GM18870 (cell line): ENCODE results near the gene KRT81.
A peak's percentile ranks its signal among the peaks of the same experiment; 100 is the strongest.

ENCODE experiments used
- ATAC-seq: cut with Tn5 transposase; IDR thresholded peaks from one replicate; pipeline ENCODE4 v1.9.1; 2021; ENCODE audit warnings: moderate library complexity; ENCODE audit not compliant: unreplicated experiment

The KRT81 gene

GRCh38 chr12:52291267-52291935 lies at the start of gene KRT81:
Gene KRT81, minus strand, starts transcription at chr12:52291534. Its CDS starts 69 bp downstream, at chr12:52291465.
- ATAC-seq = no peak

- no peak for ATAC-seq
These were observed 47.1 kb upstream of the KRT81 start for GRCh38 chr12:52338241-52338960.

- no peak for ATAC-seq
These were observed 45.7 kb upstream of the KRT81 start for GRCh38 chr12:52337054-52337453.

GRCh38 chr12:52336641-52337040 lies 45.3 kb upstream of the KRT81 start:
- ATAC-seq = no peak

GRCh38 chr12:52335598-52336262 lies 44.4 kb upstream of the KRT81 start:
- ATAC-seq = no peak

GRCh38 chr12:52334185-52334584 lies 42.9 kb upstream of the KRT81 start:
- no peak for ATAC-seq

- no peak for ATAC-seq
These were observed 42.0 kb upstream of the KRT81 start for GRCh38 chr12:52333321-52333720.

GRCh38 chr12:52332381-52332780 lies 41.0 kb upstream of the KRT81 start:
- ATAC-seq = no peak

GRCh38 chr12:52331833-52332232 lies 40.5 kb upstream of the KRT81 start:
- ATAC-seq = no peak

- ATAC-seq = no peak
These were observed 39.7 kb upstream of the KRT81 start for GRCh38 chr12:52331039-52331438.

- ATAC-seq = no peak
These were observed 36.6 kb upstream of the KRT81 start for GRCh38 chr12:52327830-52328500.

GRCh38 chr12:52327052-52327829 lies 35.9 kb upstream of the KRT81 start:
- peak; percentile 91 for ATAC-seq

GRCh38 chr12:52324153-52324444 lies 32.8 kb upstream of the KRT81 start:
- no peak for ATAC-seq

GRCh38 chr12:52323416-52324152 lies 32.2 kb upstream of the KRT81 start:
- ATAC-seq = no peak

GRCh38 chr12:52323001-52323400 lies 31.7 kb upstream of the KRT81 start:
- no peak for ATAC-seq

- no peak for ATAC-seq
These were observed 30.7 kb upstream of the KRT81 start for GRCh38 chr12:52322069-52322468.

GRCh38 chr12:52321418-52321817 lies 30.1 kb upstream of the KRT81 start:
- ATAC-seq = no peak

GRCh38 chr12:52320784-52321400 lies 29.6 kb upstream of the KRT81 start, which contains the start of gene KRT83:
Gene KRT83, minus strand, starts transcription at chr12:52321398. Its CDS starts 63 bp downstream, at chr12:52321335.
- ATAC-seq = no peak

- no peak for ATAC-seq
These were observed 27.8 kb upstream of the KRT81 start for GRCh38 chr12:52319097-52319496.
